IPS-15b (cell line): ENCODE results near the gene CYB5R3.
A peak's percentile ranks its signal among the peaks of the same experiment; 100 is the strongest.
"Not testable (repeated sequence)": the region's sequence is repeated elsewhere in the genome, so short reads cannot be mapped to it uniquely, and the experiment has no call there.

Source experiments
- H3K27me3 ChIP-seq: one replicate; pipeline ENCODE4 v1.6.1; 2013; ENCODE audit warnings: low read length; ENCODE audit not compliant: control insufficient read depth, insufficient read depth
- H3K36me3 ChIP-seq: one replicate; pipeline ENCODE4 v1.6.1; 2013; ENCODE audit warnings: low read length; ENCODE audit not compliant: control insufficient read depth, insufficient read depth
- H3K4me1 ChIP-seq: one replicate; pipeline ENCODE4 v1.6.1; 2013; ENCODE audit warnings: mild to moderate bottlenecking, low read length; ENCODE audit not compliant: control insufficient read depth, insufficient read depth
- H3K4me3 ChIP-seq: one replicate; pipeline ENCODE4 v1.5.1; 2013; ENCODE audit warnings: low read depth, low read length
- H3K9ac ChIP-seq: one replicate; pipeline ENCODE4 v1.6.1; 2013; ENCODE audit warnings: low read depth, mild to moderate bottlenecking, low read length
- H3K9me3 ChIP-seq: one replicate; pipeline ENCODE4 v1.6.1; 2013; ENCODE audit warnings: mild to moderate bottlenecking, low read length; ENCODE audit not compliant: control insufficient read depth, insufficient read depth

The CYB5R3 gene

DNA sequence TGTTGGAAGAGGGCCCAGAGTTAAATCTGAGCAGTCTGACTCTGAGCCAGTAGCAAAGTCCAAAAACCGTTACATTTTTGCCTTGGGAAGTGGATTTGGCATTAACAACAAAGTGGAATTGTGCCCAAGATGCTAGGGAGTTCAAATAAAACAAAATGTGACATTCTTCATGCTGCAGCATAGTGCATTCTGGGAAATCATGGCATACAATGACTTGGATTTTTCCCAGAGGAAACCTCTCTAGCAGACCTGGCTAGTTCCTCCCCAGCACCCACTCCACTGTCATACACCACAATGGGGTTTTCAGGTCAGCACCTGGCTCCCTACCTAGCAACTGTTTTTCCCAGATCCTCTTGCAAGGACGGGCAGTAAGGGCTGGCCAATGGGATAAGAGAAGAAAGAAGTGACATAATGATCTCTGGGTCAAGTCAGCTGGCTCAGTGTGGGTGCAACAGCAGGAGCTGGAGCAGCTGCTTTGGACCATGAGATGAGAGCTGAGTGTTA lies 24.8 kb upstream of the CYB5R3 start:
- no peaks in the 10 kb centered on the region for H3K27me3 ChIP-seq
- no peaks in the 10 kb centered on the region for H3K36me3 ChIP-seq
- no peak overlapping the region for H3K9ac ChIP-seq
- no peaks in the 10 kb centered on the region for H3K9me3 ChIP-seq
- no peaks in the 10 kb centered on the region for H3K4me1 ChIP-seq
- no peak overlapping the region for H3K4me3 ChIP-seq

- not testable (repeated sequence) for H3K9ac ChIP-seq, H3K36me3 ChIP-seq, H3K9me3 ChIP-seq, H3K27me3 ChIP-seq, H3K4me1 ChIP-seq, H3K4me3 ChIP-seq
Measured at GRCh38 chr22:42673071-42673470, 23.9 kb upstream of the CYB5R3 start.

DNA sequence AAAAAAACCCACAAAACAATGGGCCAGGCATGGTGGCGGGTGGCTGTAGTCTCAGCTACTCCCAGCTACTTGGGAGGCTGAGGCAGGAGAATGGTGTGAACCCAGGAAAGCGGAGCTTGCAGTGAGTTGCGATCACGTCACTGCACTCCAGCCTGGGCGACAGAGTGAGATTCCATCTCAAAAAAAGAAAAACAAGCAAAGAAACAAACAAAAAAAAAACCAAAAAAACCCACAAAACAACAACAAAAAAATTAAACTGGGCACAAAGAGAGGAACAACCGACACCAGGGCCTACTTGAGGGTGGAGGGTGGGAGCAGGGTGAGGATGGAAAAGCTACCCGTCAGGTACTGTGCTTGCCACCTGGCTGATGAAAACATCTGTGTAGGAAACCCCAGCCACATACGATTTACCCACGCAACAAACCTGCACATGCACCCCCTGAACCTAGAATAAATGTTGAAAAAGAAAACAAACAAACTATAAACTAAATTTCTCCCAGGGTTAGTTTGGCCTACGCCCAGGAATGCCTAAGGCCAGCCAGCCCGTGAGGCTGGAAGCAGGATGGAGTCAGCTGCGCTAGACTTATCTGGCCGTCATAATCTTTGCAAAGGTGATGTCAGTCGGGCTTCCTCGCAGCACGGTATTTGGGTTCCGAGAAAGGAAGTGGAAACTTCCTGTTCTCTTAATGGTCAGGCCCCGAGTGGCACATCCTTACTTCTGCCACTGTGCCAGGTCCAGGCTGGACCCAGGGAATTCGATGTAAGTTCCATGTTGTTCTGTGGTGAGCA lies 21.9 kb upstream of the CYB5R3 start:
- Histone ChIP-seq H3K4me1 (no peaks in the 10 kb centered on the region), H3K9ac (no peak overlapping the region), H3K36me3 (no peaks in the 10 kb centered on the region), H3K9me3 (no peaks in the 10 kb centered on the region), H3K27me3 (no peaks in the 10 kb centered on the region), H3K4me3 (no peak overlapping the region)

- H3K9me3 ChIP-seq: no peaks in the 10 kb centered on the region
- H3K9ac ChIP-seq: no peak overlapping the region
- no peaks in the 10 kb centered on the region for H3K4me1 ChIP-seq
- H3K27me3 ChIP-seq: no peaks in the 10 kb centered on the region
- no peaks in the 10 kb centered on the region for H3K36me3 ChIP-seq
- no peak overlapping the region for H3K4me3 ChIP-seq
Measured at GRCh38 chr22:42670046-42670445, 20.9 kb upstream of the CYB5R3 start.

- H3K4me3 ChIP-seq, H3K36me3 ChIP-seq, H3K27me3 ChIP-seq, H3K9ac ChIP-seq, H3K4me1 ChIP-seq, H3K9me3 ChIP-seq: not testable (repeated sequence)
Measured at GRCh38 chr22:42666393-42666792, 17.2 kb upstream of the CYB5R3 start.

- H3K27me3 ChIP-seq: peaks cover 7% of the 10 kb centered on the region
- H3K9me3 ChIP-seq: no peaks in the 10 kb centered on the region
- H3K9ac ChIP-seq: no peak overlapping the region
- H3K4me3 ChIP-seq: no peak overlapping the region
- H3K36me3 ChIP-seq: no peaks in the 10 kb centered on the region
- no peaks in the 10 kb centered on the region for H3K4me1 ChIP-seq
Measured at GRCh38 chr22:42664976-42665831, 16.0 kb upstream of the CYB5R3 start.

GRCh38 chr22:42661985-42662831 lies 13.0 kb upstream of the CYB5R3 start:
- H3K27me3 ChIP-seq: peaks cover 7% of the 10 kb centered on the region
- no peaks in the 10 kb centered on the region for H3K9me3 ChIP-seq
- peak overlapping the region; percentile 63 for H3K4me3 ChIP-seq
- H3K4me1 ChIP-seq: no peaks in the 10 kb centered on the region
- peak overlapping the region; percentile 70 for H3K9ac ChIP-seq
- H3K36me3 ChIP-seq: no peaks in the 10 kb centered on the region

DNA sequence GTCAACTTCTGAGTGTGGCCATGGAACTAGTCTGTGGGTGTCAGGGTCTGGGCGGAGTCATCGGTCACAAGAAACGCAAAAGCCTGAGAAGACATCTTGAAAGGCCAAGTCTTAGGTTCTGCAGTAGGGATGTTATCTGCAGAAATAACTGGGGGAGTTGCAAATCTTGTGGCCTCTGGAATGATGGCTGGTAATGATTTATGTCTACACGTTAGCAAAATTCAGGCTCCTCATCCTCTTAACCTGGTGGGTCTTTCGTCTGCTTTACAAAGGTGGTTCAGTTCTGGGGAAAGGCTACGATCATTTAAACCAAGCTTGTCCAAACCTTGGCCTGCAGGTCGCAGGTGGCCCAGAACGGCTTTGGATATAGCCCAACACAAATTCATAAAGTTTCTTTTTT lies 7.4 kb upstream of the CYB5R3 start:
- no peaks in the 10 kb centered on the region for H3K4me1 ChIP-seq
- H3K9me3 ChIP-seq: no peaks in the 10 kb centered on the region

GRCh38 chr22:42655693-42656092 lies 6.5 kb upstream of the CYB5R3 start:
- no peaks in the 10 kb centered on the region for H3K36me3 ChIP-seq
- H3K27me3 ChIP-seq: no peaks in the 10 kb centered on the region
- no peak overlapping the region for H3K4me3 ChIP-seq
- H3K9me3 ChIP-seq: no peaks in the 10 kb centered on the region
- H3K9ac ChIP-seq: no peak overlapping the region
- H3K4me1 ChIP-seq: no peaks in the 10 kb centered on the region

More for the DNA sequence above, 7.4 kb upstream of the CYB5R3 start:
- no peak overlapping the region for H3K4me3 ChIP-seq
- no peak overlapping the region for H3K9ac ChIP-seq
- no peaks in the 10 kb centered on the region for H3K27me3 ChIP-seq
- no peaks in the 10 kb centered on the region for H3K36me3 ChIP-seq

DNA sequence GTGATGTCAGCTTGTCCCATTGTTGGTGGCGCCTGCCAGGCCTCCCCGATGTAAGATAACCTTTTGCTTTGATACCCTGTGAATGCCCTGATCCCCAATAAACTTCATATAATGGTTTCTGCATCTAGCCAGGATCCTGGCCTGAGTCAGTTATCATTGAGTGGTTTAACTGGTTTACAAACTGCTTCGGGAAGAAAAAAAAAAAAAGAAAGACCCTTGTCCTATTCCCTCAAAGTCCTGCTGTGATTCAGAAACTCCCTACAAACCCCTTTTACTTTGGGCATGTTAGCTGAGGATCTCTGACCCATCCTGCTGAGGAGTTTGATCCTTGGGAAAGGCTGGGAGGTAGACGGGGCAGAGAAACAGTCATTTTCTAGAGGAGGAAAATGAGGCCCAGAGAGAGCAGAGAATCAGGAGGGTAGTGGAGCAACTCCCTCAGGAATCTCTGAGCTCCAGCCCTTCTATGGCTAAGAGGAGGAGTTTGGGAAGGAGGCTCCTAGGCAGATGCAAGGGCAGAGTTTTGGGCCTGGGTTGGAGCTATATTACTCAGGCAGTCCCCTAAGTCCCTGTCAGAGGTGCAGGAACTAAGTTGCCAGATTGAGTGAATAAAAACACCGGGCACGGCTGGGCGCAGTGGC lies 5.4 kb upstream of the CYB5R3 start:
- no peak overlapping the region for H3K9ac ChIP-seq
- no peaks in the 10 kb centered on the region for H3K4me1 ChIP-seq
- no peaks in the 10 kb centered on the region for H3K27me3 ChIP-seq
- no peaks in the 10 kb centered on the region for H3K9me3 ChIP-seq
- H3K4me3 ChIP-seq: no peak overlapping the region
- no peaks in the 10 kb centered on the region for H3K36me3 ChIP-seq

DNA sequence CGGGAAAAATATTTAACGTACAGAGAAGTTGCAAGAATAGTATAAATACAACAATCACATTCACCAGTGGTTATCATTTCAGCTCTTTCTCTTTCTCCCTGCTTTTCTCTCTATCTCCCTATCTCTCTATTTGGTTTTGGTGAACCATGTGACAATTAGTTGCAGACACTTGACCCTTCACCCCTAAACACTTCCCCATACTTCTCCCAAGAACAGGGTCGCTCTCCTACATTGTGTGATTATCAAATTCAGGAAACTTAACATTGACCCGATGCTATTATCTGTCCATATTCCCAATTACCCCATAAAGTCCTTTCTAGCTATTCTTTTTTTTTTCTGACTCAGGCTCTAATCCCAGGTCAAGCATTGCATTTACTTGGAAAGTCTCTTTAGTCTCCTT lies 4.8 kb upstream of the CYB5R3 start:
- Histone ChIP-seq H3K4me1 (no peaks in the 10 kb centered on the region), H3K9ac (no peak overlapping the region), H3K36me3 (no peaks in the 10 kb centered on the region), H3K27me3 (no peaks in the 10 kb centered on the region), H3K9me3 (no peaks in the 10 kb centered on the region), H3K4me3 (no peak overlapping the region)
